Measurements from ENCODE around the gene SORCS2. TPM values are rescaled to one million over a fixed set of nuclear protein-coding genes. Genes with fewer than 3 reads are reported as not detected.

SORCS2 gene
- total and polyA plus RNA-seq, 2 of the 13 experiments (the other 11 are each of a cell fraction or from before 2014, with no cell fraction given), result 0.82 to 1.0 TPM

GRCh38 chr4:7638984-7639789, 446.8 kb downstream of the SORCS2 start (continued):
- no peak for TF ChIP-seq ZNF232 (CRISPR knock-in tag; IDR thresholded peaks at IDR 0.05; ENCODE audit: borderline replicate concordance)
- no peak for TF ChIP-seq SIX1 (CRISPR knock-in tag; IDR thresholded peaks at IDR 0.05; ENCODE audit: borderline replicate concordance)
- TF ChIP-seq ZNF710 (CRISPR knock-in tag; IDR thresholded peaks at IDR 0.05; ENCODE audit: borderline replicate concordance), result no peak
- no peak for TF ChIP-seq NFATC3 (CRISPR knock-in tag; IDR thresholded peaks at IDR 0.05)
- TF ChIP-seq CHCHD3 (CRISPR knock-in tag; IDR thresholded peaks at IDR 0.05), result no peak
- no peak for TF ChIP-seq HCFC1 (IDR thresholded peaks at IDR 0.05; ENCODE audit: low read depth, low read length)
- peak; percentile 95 for TF ChIP-seq HNF4A (CRISPR knock-in tag; IDR thresholded peaks at IDR 0.05)
- no peak for TF ChIP-seq ZSCAN31 (CRISPR knock-in tag; IDR thresholded peaks at IDR 0.05; ENCODE audit: low read depth)
- no peak for TF ChIP-seq ZNF468 (CRISPR knock-in tag; IDR thresholded peaks at IDR 0.05)
- TF ChIP-seq SOX13 (IDR thresholded peaks at IDR 0.05), result 0 out of 2 replicates have a peak, but pooled peaks have one; percentile 41
- peak in 1 of 2 experiments; percentile 49; a peak in 2 of 4 replicates for TF ChIP-seq SOX13 (CRISPR knock-in tag; conservative IDR thresholded peaks at IDR 0.05 in 1 of 2, IDR thresholded peaks at IDR 0.05 in 1 of 2)
- no peak for TF ChIP-seq ZNF562 (CRISPR knock-in tag; IDR thresholded peaks at IDR 0.05; ENCODE audit: borderline replicate concordance)
- no peak for TF ChIP-seq EZH2 (conservative IDR thresholded peaks at IDR 0.05; ENCODE audit: low read depth, low read length)
- TF ChIP-seq FOXP4 (CRISPR knock-in tag; IDR thresholded peaks at IDR 0.05), result peak; percentile 28; the same call in 1 of the 2 replicates
- no peak for TF ChIP-seq ZMYM3 (CRISPR knock-in tag; IDR thresholded peaks at IDR 0.05)
- TF ChIP-seq RFX5 (IDR thresholded peaks at IDR 0.05; ENCODE audit: low read depth, low read length), result no peak
- no peak for TF ChIP-seq E2F5 (CRISPR knock-in tag; conservative IDR thresholded peaks at IDR 0.05)
- TF ChIP-seq NFE2L2 (IDR thresholded peaks at IDR 0.05; ENCODE audit: low read length), result no peak
- no peak for TF ChIP-seq LBX2 (CRISPR knock-in tag; IDR thresholded peaks at IDR 0.05; ENCODE audit: borderline replicate concordance)
- TF ChIP-seq TEAD3 (CRISPR knock-in tag; optimal IDR thresholded peaks at IDR 0.05; ENCODE audit: borderline replicate concordance), result peak; percentile 3
- TF ChIP-seq ZNF713 (CRISPR knock-in tag; IDR thresholded peaks at IDR 0.05), result no peak
